Stimulated activated CD8-positive, alpha-beta memory T cell treated with anti-CD3 and anti-CD28 coated beads, Interleukin-15, amount 100 ng/mL, for 48 hours (primary cell): Measurements from ENCODE around the gene FSD2.

Source experiments
- DNase-seq, 2 donors: peaks; one replicate each; pipeline ENCODE4 v3.0.0-alpha.2; 2020; ENCODE audit warnings: low read depth in 2 of 2

The FSD2 gene, protein sequence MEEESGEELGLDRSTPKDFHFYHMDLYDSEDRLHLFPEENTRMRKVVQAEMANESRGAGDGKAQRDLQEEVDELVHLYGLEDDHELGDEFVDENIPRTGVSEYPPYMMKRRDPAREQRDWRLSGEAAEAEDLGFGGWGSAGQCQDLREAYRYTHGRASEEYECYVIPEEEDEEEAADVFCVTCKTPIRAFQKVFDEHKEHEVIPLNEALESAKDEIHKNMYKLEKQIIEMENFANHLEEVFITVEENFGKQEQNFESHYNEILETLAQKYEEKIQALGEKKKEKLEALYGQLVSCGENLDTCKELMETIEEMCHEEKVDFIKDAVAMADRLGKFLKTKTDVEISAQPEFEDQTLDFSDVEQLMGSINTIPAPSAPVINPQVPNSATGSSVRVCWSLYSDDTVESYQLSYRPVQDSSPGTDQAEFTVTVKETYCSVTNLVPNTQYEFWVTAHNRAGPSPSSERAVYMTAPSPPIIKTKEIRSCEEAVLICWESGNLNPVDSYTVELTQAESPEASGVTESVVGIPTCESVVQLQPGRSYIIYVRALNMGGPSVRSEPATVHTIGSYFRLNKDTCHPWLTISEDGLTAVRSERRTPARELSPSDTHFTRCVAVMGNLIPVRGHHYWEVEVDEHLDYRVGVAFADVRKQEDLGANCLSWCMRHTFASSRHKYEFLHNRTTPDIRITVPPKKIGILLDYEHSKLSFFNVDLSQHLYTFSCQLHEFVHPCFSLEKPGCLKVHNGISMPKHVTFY

GRCh38 chr15:82805994-82806406 lies at the start of gene FSD2:
TSS of gene FSD2 (minus strand) at chr15:82806069. CDS start at chr15:82787390, 18,679 bp downstream.
- no peak for DNase-seq

GRCh38 chr15:82854554-82854953 lies 48.7 kb upstream of the FSD2 start:
- DNase-seq, result no peak

GRCh38 chr15:82852941-82853561 lies 47.2 kb upstream of the FSD2 start:
- no peak for DNase-seq

GRCh38 chr15:82851981-82852511 lies 46.2 kb upstream of the FSD2 start:
- no peak for DNase-seq

DNA sequence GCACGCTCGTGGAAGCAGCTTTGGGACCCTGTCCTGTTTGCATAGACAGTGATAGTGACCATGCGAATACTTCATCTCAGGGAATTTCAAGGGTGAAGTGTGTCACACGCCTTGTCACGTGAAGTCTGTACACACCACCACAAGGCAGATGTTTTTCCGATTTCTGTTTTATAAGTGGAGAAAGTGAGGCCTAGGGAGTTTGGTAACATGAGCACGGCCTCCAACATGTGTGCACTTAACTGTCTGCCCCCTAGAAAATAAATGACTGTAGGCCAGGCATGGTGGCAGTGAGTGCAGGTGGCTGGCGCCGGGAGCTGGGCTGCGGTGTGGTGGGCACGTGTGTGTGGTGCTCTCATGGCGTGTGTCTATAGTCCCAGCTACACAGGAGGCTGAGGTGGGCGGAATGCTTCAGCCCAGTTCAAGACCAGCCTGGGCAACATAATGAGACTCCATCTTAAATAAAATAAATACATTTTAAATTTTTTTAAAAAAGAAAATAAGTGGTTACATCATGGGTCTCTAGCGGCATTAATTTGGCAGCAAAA lies 45.5 kb upstream of the FSD2 start:
- DNase-seq, result no peak

- no peak for DNase-seq
These were observed 44.9 kb upstream of the FSD2 start for GRCh38 chr15:82850731-82851130.

DNA sequence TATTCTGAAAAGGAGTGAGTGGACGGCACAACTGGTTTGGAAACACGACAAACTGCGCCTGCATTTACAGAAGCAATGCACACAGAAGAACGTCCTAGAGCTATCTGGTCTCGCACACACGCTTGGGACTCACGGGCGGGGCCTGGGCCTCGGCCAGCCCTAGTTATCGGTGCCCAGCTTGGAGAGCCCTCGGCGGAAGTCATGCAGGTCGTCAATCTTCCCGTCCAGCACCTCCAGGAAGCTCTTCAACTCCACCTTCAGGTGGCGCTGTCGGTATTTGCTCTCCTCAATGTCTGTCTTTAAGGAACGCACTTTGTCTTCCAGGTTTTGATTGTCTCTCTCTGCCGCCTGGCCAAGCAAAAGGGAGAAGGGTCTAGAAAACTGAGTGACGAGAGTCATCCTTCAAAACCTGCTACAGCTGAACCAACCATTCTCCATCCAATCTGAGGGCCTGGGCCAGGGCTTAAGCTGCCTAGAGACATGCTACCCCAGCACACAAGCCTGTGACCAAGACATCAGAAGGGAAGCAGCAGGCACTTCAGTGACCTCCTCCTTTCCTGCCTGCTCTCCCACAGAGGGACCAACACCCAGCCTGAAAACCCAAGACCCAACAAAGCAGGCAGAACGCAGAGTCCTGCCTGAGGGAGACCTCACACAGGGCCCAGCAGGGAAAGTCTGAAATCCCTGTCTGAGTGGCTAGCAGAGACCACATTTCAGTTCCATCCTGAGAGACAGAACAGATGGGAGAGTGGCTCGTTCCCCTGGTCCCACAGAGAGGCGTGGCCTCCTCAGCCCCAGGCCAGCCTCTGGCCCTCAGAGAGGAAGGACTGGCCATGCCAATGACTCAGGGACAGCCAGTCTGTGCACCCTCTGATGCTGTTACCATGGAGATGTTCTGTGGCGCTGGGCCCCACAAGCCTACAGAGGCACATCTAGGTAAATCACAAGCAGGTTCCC lies 44.0 kb upstream of the FSD2 start:
- DNase-seq, result peak; percentile 18 to 27

DNA sequence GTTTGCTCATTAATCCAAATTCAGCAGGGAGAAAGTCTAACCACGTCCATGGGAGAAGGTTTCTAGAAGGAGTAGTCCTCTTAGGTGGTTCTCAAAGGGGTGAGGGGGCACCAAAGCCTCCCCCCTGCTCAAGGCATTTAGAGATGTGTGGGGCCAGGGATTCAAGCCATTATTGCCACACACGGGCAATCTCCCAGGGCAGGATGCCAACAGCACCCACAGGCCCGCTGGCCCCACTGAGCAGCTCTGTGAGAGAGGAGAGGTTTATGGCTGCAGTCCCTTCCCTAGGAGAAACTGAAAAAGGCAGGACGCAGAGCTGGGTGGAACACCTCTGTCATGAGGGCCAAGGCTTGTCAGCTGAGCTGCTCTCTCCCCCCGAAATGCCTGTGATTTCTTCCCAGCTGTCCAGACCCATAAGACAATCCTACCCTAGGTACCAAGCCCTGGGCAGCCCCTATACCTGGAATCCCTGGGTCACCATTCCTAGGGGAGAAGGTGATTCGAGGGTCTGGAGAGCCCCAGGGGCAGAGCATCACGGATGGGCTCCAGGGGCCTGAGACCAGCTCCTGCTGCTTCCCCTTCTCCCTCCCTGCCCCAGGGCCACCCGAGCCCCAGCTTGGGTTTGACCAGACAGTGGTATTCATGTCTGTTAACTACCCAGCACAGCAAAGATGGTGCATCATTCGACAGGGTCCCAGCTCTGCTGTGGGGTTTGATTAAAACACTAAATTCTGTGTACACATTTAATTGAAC lies 42.5 kb upstream of the FSD2 start:
- DNase-seq, result no peak

GRCh38 chr15:82847703-82848102 lies 41.8 kb upstream of the FSD2 start:
- no peak for DNase-seq

GRCh38 chr15:82846621-82847020 lies 40.8 kb upstream of the FSD2 start:
- no peak for DNase-seq

DNA sequence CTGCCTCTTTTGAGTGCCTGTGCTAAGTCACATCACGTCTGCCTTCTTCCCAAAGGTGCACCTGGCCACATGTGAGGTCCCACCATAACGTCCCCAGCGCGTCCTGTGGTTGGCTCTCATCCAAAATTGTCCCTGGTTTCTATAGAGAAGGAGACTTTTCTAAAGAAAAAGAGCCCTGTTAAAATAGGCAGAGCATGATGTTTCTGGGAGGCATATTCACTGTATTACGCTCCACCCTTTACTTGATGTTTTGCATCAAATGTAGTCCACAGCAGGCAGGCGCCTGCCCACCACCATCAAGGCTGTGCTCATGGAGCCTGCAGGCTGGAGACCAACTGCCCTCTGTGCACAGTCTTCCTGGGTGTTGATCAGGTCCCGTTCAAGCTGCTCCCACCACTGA lies 39.8 kb upstream of the FSD2 start:
- no peak for DNase-seq

DNA sequence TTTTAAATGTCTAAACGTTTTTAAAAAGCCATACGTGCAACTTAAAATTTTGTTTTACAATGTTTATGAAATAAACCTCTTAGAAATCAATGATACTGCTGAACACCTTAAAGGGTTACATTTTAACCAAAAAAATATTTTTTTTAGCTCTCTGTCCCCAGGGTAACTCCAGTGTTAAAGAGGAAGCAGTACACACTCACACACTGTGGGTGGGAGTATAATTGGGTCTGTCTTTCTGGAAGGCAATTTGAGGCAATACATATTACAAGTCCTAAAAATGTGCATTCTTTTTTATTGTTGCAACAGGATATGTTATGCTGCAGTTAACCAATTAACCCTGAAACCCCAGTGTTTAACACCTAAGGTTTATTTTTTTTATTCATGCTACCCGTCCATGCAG lies 37.7 kb upstream of the FSD2 start:
- DNase-seq, result no peak

DNA sequence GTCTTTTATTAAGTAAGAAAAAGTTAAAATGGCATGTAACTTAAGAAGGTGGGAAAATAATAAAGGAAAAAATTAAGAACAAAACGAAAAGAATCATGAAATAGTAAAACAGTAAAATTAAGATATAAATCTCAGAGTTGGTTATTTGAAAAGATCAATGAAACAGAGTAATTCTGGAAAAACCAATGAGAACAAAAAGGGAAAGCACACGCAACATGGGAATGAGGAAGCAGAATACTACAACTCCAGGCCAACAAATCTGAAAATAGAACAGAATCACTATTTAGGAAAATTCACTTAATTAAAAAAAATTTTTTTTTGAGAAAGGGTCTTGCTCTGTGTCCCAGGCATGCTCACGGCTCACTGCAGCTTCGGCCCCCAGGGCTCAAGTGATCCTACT lies 34.3 kb upstream of the FSD2 start:
- no peak for DNase-seq

GRCh38 chr15:82839136-82839535 lies 33.3 kb upstream of the FSD2 start:
- DNase-seq, result no peak

DNA sequence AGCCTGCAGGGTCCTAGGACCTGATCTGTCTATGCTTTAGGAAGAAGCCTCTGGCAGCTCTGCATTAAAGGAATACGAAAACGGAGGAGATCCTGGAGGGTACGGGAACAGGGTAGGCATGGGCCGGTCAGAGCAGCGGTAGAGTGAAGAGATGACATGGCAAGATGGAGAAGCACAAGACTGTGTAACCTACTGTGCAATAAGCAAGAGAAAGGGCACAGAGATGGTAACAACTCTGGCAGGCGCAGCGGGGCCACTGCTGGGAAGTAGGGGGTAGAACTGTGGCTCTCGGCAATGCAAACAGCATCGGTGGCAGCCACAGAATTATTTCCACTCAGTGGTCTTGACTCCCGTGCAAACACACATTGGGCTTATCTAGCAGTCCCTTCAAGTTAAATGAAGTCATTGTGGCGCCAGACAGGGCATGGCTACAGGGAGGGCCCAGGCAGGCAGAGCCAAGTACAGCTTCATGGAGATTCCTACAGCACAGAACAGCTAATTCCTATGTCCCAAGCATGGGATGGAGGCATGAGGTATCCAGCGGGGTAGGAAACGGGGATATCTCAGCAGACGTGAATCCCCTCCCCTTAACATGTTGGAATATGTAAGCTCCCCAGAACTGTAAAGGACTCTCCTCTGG lies 32.3 kb upstream of the FSD2 start:
- no peak for DNase-seq

GRCh38 chr15:82835391-82835917 lies 29.6 kb upstream of the FSD2 start:
- DNase-seq, result no peak

DNA sequence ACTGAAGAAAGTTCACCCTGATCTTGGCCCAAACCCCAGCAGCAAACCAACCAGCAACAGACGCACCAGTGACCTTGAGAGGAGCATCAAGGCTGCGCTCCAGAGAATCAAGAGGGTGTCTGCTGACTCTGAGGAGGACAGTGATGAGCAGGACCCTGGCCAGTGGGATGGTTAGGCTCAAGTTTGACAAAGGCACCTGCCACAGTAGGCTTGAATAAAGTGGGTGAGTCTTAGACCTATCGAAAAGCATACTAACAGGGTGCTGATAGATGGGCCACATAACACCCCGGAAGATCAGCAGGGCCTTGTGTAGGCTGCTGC lies 27.5 kb upstream of the FSD2 start:
- no peak for DNase-seq

DNA sequence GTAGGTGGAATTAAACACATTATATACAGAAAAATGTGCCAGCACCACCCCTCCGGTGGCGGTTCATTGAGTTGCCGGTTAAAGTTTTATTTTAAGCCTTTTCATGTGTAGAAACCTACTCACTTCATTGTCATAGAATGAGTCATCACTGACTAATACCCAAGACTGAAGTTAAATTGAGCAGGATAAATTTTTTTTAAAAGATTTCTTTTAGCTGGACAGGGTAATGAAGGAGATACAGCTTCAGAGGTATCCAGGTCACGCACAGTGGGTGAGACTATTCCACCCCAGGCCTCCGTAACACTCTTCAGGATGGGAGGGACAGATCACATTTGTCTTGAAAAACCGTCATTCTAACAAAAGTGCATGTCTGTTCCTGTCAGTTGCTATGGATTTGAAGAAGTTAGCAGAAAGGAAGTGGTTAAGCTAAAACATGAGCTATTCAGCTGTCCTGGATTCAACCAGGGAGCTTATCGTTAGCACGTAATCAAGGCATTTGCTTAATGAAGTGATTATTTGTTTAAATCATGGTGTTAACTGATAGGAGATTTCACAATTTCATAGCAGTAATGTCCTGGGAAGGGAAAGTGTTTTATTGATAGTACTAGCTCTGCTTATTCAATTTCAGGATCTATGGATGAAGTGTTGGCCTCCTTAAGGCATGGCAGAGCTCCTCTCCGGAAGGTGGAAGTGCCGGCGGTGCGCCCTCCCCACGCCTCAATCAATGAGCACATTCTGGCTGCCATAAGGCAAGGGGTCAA lies 26.9 kb upstream of the FSD2 start:
- DNase-seq, result peak in 1 of 2 donors; percentile 21
